Head of caudate nucleus (tissue), 42 donors: ENCODE data around the gene CCDC192.
A peak's percentile ranks its signal among the peaks of the same experiment; 100 is the strongest.
"Not testable (repeated sequence)": the region's sequence is repeated elsewhere in the genome, so short reads cannot be mapped to it uniquely, and the experiment has no call there.

Source experiments
- DNase-seq, 42 donors: peaks; one replicate each; pipeline versions ENCODE4 v3.0.0 to v3.0.0-alpha.2; 2020 to 2021; ENCODE audit warnings: mixed read lengths in 7 of 42
- intact Hi-C: fragments of 100-400 bp; cut with DNase I; formaldehyde crosslinking; loops from one replicate; pipeline ENCODE4 v1.15.0; 2022

Gene CCDC192

GRCh38 chr5:127702926-127703561, at the start of gene CCDC192:
TSS of gene CCDC192 (plus strand) at chr5:127703391. CDS start at chr5:127703446, 55 bp downstream.
- intact Hi-C loops: no loop called here
- DNase-seq: no peak

- DNase-seq: no peak
- intact Hi-C loops: no loop called here
These were observed 46.4 kb upstream of the CCDC192 start for GRCh38 chr5:127656825-127657224.

- no peak for DNase-seq
- intact Hi-C loops: no loop called here
These were observed 43.0 kb upstream of the CCDC192 start for GRCh38 chr5:127660047-127660733.

- no peak for DNase-seq
- intact Hi-C loops: no loop called here
These were observed 39.1 kb upstream of the CCDC192 start for GRCh38 chr5:127664093-127664492.

- DNase-seq: no peak
- intact Hi-C loops: no loop called here
These were observed 37.5 kb upstream of the CCDC192 start for GRCh38 chr5:127665641-127666040.

- no peak for DNase-seq
- intact Hi-C loops: no loop called here
These were observed 37.0 kb upstream of the CCDC192 start for GRCh38 chr5:127666043-127666716.

GRCh38 chr5:127667926-127668325, 35.3 kb upstream of the CCDC192 start:
- no peak for DNase-seq
- intact Hi-C loops: no loop called here

- peak in 27 of 42 donors; percentile 2 to 69 (median 30) for DNase-seq
These were observed 32.0 kb upstream of the CCDC192 start for GRCh38 chr5:127671218-127671617.

GRCh38 chr5:127673117-127673800, 29.9 kb upstream of the CCDC192 start:
- DNase-seq: no peak
- intact Hi-C loops: no loop called here

More at GRCh38 chr5:127671218-127671617, 32.0 kb upstream of the CCDC192 start:
- intact Hi-C loops: no loop called here

GRCh38 chr5:127676951-127677350, 26.2 kb upstream of the CCDC192 start:
- DNase-seq, intact Hi-C loops: not testable (repeated sequence)

GRCh38 chr5:127679691-127680330, 23.4 kb upstream of the CCDC192 start:
- intact Hi-C loops, DNase-seq: not testable (repeated sequence)

GRCh38 chr5:127680595-127680994, 22.6 kb upstream of the CCDC192 start:
- DNase-seq: no peak
- intact Hi-C loops: no loop called here

- DNase-seq: no peak
- intact Hi-C loops: no loop called here
These were observed 20.2 kb upstream of the CCDC192 start for GRCh38 chr5:127683008-127683407.

GRCh38 chr5:127684726-127685467, 18.3 kb upstream of the CCDC192 start:
- no peak for DNase-seq
- intact Hi-C loops: no loop called here

- intact Hi-C loops: no loop called here
- no peak for DNase-seq
These were observed 17.5 kb upstream of the CCDC192 start for GRCh38 chr5:127685662-127686061.

GRCh38 chr5:127686424-127686823, 16.8 kb upstream of the CCDC192 start:
- DNase-seq: no peak
- intact Hi-C loops: no loop called here

- no peak for DNase-seq
- intact Hi-C loops: no loop called here
These were observed 8.5 kb upstream of the CCDC192 start for GRCh38 chr5:127694518-127695171.

GRCh38 chr5:127695346-127695745, 7.8 kb upstream of the CCDC192 start:
- no peak for DNase-seq
- intact Hi-C loops: no loop called here
